Bone marrow (tissue), 2 donors: ENCODE measurements around the gene DLX1.
"Not testable (repeated sequence)": the region's sequence is repeated elsewhere in the genome, so short reads cannot be mapped to it uniquely, and the experiment has no call there.

Experiments used
- DNase-seq, 2 donors: peaks; one replicate each; lab custom pipeline; 2025; lab: John Stamatoyannopoulos, UW

The DLX1 gene

GRCh38 chr2:172114579-172114978 is 29.3 kb downstream of the DLX1 start:
- no peak for DNase-seq

DNA sequence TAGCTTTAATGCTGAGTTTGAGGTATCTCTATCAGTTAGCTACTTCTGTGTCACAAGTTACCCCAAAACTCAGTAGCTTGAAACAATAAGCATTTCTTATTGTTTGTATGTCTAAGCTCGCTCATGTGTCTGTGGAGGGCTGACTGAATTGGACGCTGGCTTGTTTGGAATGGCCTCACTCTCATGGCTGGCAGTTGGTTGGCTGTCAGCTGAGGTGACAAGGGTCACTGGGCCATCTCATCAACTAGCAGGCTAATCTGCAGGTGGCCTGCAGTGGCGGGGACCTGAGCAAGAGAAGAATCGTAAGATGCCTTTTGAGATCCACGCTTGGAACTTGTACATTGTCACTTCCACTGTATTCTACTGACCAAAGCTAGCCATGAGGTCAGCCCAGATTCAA is 30.8 kb downstream of the DLX1 start:
- DNase-seq = no peak

- DNase-seq = no peak
These were observed 33.8 kb downstream of the DLX1 start for GRCh38 chr2:172119089-172119488.

DNA sequence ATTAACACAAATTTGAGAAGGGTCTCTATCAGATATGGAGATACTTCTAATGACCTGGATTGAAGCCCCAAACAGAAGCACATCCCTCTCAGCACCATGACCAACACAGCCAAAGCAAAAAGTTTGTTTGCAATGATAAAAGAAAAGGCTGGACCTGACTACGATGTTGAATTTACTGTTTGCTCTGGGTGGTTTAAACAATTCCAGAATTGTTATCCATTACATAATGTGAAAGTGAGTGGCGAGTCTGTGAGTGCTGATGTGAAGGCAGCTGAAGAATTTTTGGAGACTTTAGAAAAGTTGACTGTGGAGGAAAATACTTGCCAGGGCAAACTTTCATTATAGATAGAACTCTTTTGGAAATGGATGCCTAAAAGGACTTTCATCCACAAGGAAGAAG is 34.8 kb downstream of the DLX1 start:
- DNase-seq = no peak

- DNase-seq = no peak
These were observed 43.2 kb downstream of the DLX1 start for GRCh38 chr2:172128484-172128883.

DNA sequence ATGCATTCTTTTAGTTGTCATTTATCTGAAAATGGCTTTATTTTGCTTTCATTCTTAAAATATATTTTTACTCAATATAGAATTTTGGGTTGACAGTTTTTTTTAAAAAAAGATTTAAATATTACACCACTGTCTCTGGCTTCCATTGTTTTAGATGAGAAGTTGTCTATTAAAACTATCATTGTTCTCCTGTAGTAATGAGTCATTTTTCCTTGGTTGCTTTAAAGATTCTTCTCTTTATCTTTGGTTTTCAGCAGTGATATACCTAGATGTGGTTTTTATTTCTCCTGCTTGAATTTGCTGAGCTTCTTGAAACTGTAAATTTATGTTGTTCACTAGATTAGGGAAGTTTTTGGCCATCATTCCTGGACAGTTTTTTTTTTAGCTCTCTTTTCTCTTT is 44.1 kb downstream of the DLX1 start:
- no peak for DNase-seq

- no peak for DNase-seq
These were observed 46.6 kb downstream of the DLX1 start for GRCh38 chr2:172131713-172132555.

- DNase-seq = no peak
These were observed 49.0 kb downstream of the DLX1 start for GRCh38 chr2:172134270-172134669.

DNA sequence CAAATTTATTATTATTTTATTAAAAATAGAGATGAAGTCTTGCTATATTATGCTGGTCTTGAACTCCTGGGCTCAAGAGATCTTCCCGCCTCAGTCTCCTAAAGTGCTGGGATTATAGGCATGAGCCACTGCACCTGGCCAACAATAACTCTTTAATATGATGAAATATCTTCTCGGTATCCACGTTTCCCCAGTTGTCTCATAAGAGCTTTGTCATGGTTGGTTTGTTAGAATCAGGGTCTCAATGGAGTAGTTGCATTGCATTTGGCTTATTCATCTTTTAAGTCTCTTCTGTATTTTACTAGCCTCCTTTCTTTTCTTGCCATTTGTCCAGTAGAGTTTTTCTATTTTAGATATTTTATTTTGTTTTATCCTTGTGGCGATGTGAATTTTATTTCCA is 50.1 kb downstream of the DLX1 start:
- no peak for DNase-seq

- DNase-seq = no peak
These were observed 51.8 kb downstream of the DLX1 start for GRCh38 chr2:172137109-172137508.

GRCh38 chr2:172137943-172138342 is 52.6 kb downstream of the DLX1 start:
- no peak for DNase-seq

GRCh38 chr2:172138727-172139126 is 53.4 kb downstream of the DLX1 start:
- DNase-seq = not testable (repeated sequence)
